GM12878 (cell line): ENCODE data around the gene TBP. TPM values are rescaled to one million over a fixed set of nuclear protein-coding genes. Genes with fewer than 3 reads are reported as not detected.

Source experiments
- FOXM1 ChIP-seq: IDR thresholded peaks from 2 replicates; pipeline ENCODE4 v1.6.1; 2012; ENCODE audit warnings: low read depth, mild to moderate bottlenecking, inconsistent platforms, low read length, moderate library complexity
- HDAC6 ChIP-seq: fragments of 200-600 bp; sonication (generic); IDR thresholded peaks from one replicate; pipeline ENCODE4 v1.8.0; 2017; ENCODE audit warnings: antibody characterized with exemption; ENCODE audit not compliant: unreplicated experiment
- HSF1 ChIP-seq: fragments of 150-350 bp; IDR thresholded peaks from 2 replicates; pipeline ENCODE4 v1.6.1; 2014; ENCODE audit warnings: mild to moderate bottlenecking, low read depth, low read length
- IKZF1 ChIP-seq: fragments of 450-650 bp; conservative IDR thresholded peaks from 2 replicates; pipeline ENCODE4 v1.6.1; 2017; ENCODE audit warnings: antibody characterized with exemption, mild to moderate bottlenecking
- JUND ChIP-seq: IDR thresholded peaks from 2 replicates; pipeline ENCODE4 v1.6.1; 2012; ENCODE audit warnings: low read depth, mild to moderate bottlenecking, low read length, improper control_type of control experiment, moderate library complexity
- KLF5 ChIP-seq: fragments of 450-650 bp; IDR thresholded peaks from 2 replicates; pipeline ENCODE4 v1.6.1; 2014; ENCODE audit warnings: mild to moderate bottlenecking; ENCODE audit not compliant: partially characterized antibody
- NBN ChIP-seq: fragments of 450-650 bp; IDR thresholded peaks from 2 replicates; pipeline ENCODE4 v1.6.1; 2016
- NFYA ChIP-seq: IDR thresholded peaks from 2 replicates; pipeline ENCODE4 v1.6.1; 2011; ENCODE audit warnings: low read depth, mild to moderate bottlenecking, low read length, improper control_type of control experiment, borderline replicate concordance
- NRF1 ChIP-seq: conservative IDR thresholded peaks from 2 replicates; pipeline ENCODE4 v1.6.1; 2011; ENCODE audit warnings: mild to moderate bottlenecking, low read depth, low read length, improper control_type of control experiment
- PAX8 ChIP-seq: fragments of 450-650 bp; IDR thresholded peaks from 2 replicates; pipeline ENCODE4 v1.6.1; 2017; ENCODE audit warnings: mild to moderate bottlenecking, moderate library complexity
- PBX3 ChIP-seq: IDR thresholded peaks from 2 replicates; pipeline ENCODE4 v1.6.1; 2011; ENCODE audit warnings: mild to moderate bottlenecking, low read depth, low read length, moderate library complexity; ENCODE audit not compliant: insufficient replicate concordance
- RELA ChIP-seq: fragments of 450-650 bp; IDR thresholded peaks from 2 replicates; pipeline ENCODE4 v1.8.0; 2014; ENCODE audit warnings: borderline replicate concordance; ENCODE audit not compliant: partially characterized antibody
- RFX5 ChIP-seq: IDR thresholded peaks from 2 replicates; pipeline ENCODE4 v1.6.1; 2011; ENCODE audit warnings: low read depth, low read length, improper control_type of control experiment
- SIN3A ChIP-seq: IDR thresholded peaks from 2 replicates; pipeline ENCODE4 v1.6.1; 2012; ENCODE audit warnings: low read depth, low read length, improper control_type of control experiment
- SUZ12 ChIP-seq: fragments of 200-600 bp; sonication (generic); IDR thresholded peaks from one replicate; pipeline ENCODE4 v1.6.1; 2018; ENCODE audit warnings: antibody characterized with exemption, mild to moderate bottlenecking; ENCODE audit not compliant: unreplicated experiment
- WRNIP1 ChIP-seq: IDR thresholded peaks from 2 replicates; pipeline ENCODE4 v1.6.1; 2011; ENCODE audit warnings: low read depth, low read length, improper control_type of control experiment, borderline replicate concordance
- ZNF384 ChIP-seq: IDR thresholded peaks from 2 replicates; pipeline ENCODE4 v1.6.1; 2012; ENCODE audit warnings: low read depth, mild to moderate bottlenecking, low read length, improper control_type of control experiment, borderline replicate concordance
- ZSCAN29 ChIP-seq: fragments of 450-650 bp; IDR thresholded peaks from 2 replicates; pipeline ENCODE4 v1.6.1; 2017; ENCODE audit warnings: mild to moderate bottlenecking, moderate library complexity
- polyA plus RNA-seq, 11 experiments: library from polyadenylated mRNA; depleted of rRNA in 4 of 11; unstranded in 6 of 11; stranded (reverse) in 5 of 11; fragments of >200 nt; fragmentation: Nextera tagmentation in 4 of 11; fragmentation: Illumina TruSeq in 1 of 11; extraction: Ambion mirVana in 4 of 11; extraction: Trizol in 1 of 11; gene quantifications; 1 replicate in 1 of 11; 2 replicates in 10 of 11; pipeline versions ENCODE4 v1.2.1 to v1.2.3, GENCODE V29; 2011 to 2016; ENCODE audit warnings: inconsistent platforms in 2 of 11, missing spikeins in 2 of 11, low read depth in 1 of 11
- total RNA-seq, 4 experiments: library from RNA; depleted of rRNA in 3 of 4; stranded (reverse); fragments of >200 nt in 3 of 4; fragmentation: Illumina TruSeq in 1 of 4; extraction: Trizol in 1 of 4; gene quantifications; 2 replicates each; pipeline versions ENCODE4 v1.2.1 to v1.2.3, GENCODE V29; 2013 to 2021
- TF ChIP-seq, protein P1 (sequence below): fragments of 450-650 bp; IDR thresholded peaks from 2 replicates; pipeline ENCODE4 v1.6.1; 2017; ENCODE audit warnings: mild to moderate bottlenecking
- TF ChIP-seq, protein P2 (sequence below): IDR thresholded peaks from 2 replicates; pipeline ENCODE4 v1.6.1; 2012; ENCODE audit warnings: low read length, inconsistent platforms
- TF ChIP-seq, protein P3 (sequence below): fragments of 450-650 bp; IDR thresholded peaks from 2 replicates; pipeline ENCODE4 v1.6.1; 2018; ENCODE audit warnings: mild to moderate bottlenecking, low read depth, moderate library complexity; ENCODE audit not compliant: partially characterized antibody

TBP gene
- total and polyA plus RNA-seq, 10 of the 15 experiments (the other 5 are each of a cell fraction or from before 2014, with no cell fraction given) = 13.6 to 39.5 (median 26.5) TPM

DNA sequence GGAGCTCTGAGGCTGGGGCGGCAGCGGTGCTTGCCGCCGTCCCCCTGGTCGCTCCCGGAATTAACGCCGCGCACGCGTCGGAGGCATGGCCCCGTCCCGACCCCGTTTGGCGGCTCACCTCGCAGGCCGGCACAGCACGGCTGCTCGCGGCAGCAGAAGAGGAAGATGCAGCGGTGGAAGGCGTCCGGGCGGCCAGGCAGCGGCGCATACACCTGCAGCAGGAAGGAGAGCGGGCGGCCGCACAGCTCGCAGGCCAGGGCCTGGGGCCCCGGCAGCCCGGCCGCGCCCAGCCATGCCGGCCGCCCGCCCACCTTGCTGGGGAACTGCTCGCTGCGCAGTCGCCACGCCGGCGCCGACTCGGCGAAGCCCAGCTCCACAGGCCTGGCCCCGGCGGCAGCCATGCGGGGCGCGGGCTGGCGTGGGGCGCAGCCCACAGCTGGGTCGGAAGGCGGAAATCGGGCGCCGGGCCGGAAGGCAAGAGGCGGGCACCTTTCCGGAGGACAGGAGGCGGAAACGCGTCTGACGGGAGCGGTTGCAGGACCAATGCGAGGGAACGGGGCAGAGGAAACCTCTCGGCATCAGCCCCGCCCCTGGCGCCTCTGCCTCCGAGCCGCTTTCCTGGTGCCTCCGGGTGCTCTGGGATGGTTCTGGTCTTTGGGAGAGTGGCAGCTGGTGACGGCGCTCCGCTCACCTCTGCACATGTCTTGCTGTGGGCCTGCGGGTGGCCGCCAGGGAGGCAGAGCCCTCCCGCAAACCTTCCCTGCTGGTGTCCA is 30.2 kb downstream of the TBP start, which contains the start of gene PDCD2 (continued):
- TF ChIP-seq, protein P1, sequence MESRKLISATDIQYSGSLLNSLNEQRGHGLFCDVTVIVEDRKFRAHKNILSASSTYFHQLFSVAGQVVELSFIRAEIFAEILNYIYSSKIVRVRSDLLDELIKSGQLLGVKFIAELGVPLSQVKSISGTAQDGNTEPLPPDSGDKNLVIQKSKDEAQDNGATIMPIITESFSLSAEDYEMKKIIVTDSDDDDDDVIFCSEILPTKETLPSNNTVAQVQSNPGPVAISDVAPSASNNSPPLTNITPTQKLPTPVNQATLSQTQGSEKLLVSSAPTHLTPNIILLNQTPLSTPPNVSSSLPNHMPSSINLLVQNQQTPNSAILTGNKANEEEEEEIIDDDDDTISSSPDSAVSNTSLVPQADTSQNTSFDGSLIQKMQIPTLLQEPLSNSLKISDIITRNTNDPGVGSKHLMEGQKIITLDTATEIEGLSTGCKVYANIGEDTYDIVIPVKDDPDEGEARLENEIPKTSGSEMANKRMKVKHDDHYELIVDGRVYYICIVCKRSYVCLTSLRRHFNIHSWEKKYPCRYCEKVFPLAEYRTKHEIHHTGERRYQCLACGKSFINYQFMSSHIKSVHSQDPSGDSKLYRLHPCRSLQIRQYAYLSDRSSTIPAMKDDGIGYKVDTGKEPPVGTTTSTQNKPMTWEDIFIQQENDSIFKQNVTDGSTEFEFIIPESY = no peak
- TF ChIP-seq PBX3 (no peak), NBN (0 out of 2 replicates have a peak, but pooled peaks have one; percentile 34), WRNIP1 (no peak), IKZF1 (peak; percentile 94), RELA (peak; percentile 67), PAX8 (no peak), ZSCAN29 (peak; percentile 69; the same call in 1 of the 2 replicates), FOXM1 (no peak), JUND (no peak), KLF5 (no peak), SIN3A (peak; percentile 73), HSF1 (no peak), NFYA (no peak), SUZ12 (no peak), HDAC6 (no peak), ZNF384 (no peak), NRF1 (0 out of 2 replicates have a peak, but pooled peaks have one; percentile 11), RFX5 (no peak)
- TF ChIP-seq, protein P2, sequence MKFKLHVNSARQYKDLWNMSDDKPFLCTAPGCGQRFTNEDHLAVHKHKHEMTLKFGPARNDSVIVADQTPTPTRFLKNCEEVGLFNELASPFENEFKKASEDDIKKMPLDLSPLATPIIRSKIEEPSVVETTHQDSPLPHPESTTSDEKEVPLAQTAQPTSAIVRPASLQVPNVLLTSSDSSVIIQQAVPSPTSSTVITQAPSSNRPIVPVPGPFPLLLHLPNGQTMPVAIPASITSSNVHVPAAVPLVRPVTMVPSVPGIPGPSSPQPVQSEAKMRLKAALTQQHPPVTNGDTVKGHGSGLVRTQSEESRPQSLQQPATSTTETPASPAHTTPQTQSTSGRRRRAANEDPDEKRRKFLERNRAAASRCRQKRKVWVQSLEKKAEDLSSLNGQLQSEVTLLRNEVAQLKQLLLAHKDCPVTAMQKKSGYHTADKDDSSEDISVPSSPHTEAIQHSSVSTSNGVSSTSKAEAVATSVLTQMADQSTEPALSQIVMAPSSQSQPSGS = no peak
- TF ChIP-seq, protein P3, sequence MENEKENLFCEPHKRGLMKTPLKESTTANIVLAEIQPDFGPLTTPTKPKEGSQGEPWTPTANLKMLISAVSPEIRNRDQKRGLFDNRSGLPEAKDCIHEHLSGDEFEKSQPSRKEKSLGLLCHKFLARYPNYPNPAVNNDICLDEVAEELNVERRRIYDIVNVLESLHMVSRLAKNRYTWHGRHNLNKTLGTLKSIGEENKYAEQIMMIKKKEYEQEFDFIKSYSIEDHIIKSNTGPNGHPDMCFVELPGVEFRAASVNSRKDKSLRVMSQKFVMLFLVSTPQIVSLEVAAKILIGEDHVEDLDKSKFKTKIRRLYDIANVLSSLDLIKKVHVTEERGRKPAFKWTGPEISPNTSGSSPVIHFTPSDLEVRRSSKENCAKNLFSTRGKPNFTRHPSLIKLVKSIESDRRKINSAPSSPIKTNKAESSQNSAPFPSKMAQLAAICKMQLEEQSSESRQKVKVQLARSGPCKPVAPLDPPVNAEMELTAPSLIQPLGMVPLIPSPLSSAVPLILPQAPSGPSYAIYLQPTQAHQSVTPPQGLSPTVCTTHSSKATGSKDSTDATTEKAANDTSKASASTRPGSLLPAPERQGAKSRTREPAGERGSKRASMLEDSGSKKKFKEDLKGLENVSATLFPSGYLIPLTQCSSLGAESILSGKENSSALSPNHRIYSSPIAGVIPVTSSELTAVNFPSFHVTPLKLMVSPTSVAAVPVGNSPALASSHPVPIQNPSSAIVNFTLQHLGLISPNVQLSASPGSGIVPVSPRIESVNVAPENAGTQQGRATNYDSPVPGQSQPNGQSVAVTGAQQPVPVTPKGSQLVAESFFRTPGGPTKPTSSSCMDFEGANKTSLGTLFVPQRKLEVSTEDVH = no peak
